Neural progenitor cell (in vitro differentiated cells): ENCODE measurements around the gene STX8.

ENCODE experiments used
- CTCF ChIP-seq: fragments of 200-600 bp; sonication (generic); IDR thresholded peaks from 2 replicates; pipeline ENCODE4 v1.5.1; 2017; ENCODE audit warnings: antibody characterized with exemption, mild to moderate bottlenecking
- EZH2 ChIP-seq: fragments of 200-600 bp; sonication (generic); IDR thresholded peaks from 2 replicates; pipeline ENCODE4 v1.6.1; 2017; ENCODE audit warnings: antibody characterized with exemption, mild to moderate bottlenecking, moderate library complexity
- EZH2phosphoT487 ChIP-seq: fragments of 200-600 bp; sonication (generic); IDR thresholded peaks from 2 replicates; pipeline ENCODE4 v1.6.1; 2017; ENCODE audit warnings: antibody characterized with exemption

- TF ChIP-seq EZH2phosphoT487 (no peak), CTCF (no peak), EZH2 (no peak)
Observed at GRCh38 chr17:9544221-9544620, 31.4 kb downstream of the STX8 start.
